Measurements from ENCODE around the gene MYBBP1A. TPM values are rescaled to one million over a fixed set of nuclear protein-coding genes. Genes with fewer than 3 reads are reported as not detected.

The MYBBP1A gene
- total and polyA plus RNA-seq, 4 donors = 8.0 to 37.6 (median 35.9) TPM

DNA sequence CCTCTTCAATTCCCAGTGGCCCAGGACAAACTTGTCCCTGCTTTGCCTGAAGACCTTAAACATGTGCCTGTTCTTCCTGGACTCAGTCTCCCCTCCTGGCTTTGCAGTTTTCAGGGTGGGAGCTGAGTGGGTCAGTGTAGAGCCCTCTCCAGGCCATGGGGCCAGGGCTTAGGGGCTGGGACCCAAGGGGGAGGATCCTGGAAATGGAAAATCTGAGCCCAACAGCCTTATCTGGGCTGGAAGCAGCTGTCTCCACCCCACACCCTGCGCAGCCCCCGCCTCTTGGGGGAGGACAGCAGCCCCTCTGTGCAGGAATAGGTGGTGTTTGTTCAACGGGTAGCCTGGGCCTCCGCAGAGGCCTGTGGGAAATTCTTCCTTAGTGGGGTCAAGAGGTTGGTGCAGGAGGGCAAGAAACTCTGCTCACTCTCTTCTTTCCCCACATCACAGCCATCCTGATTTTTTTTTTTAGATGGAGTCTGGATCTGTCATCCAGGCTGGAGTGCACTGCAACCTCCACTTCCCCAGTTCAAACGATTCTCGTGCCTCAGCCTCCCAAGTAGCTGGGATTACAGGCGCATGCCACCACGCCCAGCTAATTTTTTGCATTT is 22.3 kb upstream of the MYBBP1A start:
- Histone ChIP-seq H3K4me1 (ENCODE audit: control insufficient read depth in 1 of 2, insufficient read depth in 2 of 2, low read length in 2 of 2) (no peaks in the 10 kb centered on the region), H3K36me3 (ENCODE audit: control insufficient read depth in 1 of 2, insufficient read depth in 2 of 2, low read length in 1 of 2) (no peaks in the 10 kb centered on the region), H3K27me3 (ENCODE audit: control insufficient read depth in 1 of 2, insufficient read depth in 2 of 2, low read length in 1 of 2) (no peaks in the 10 kb centered on the region), H3K27ac (ENCODE audit: low read depth in 1 of 2, low read length in 2 of 2) (no peak overlapping the region), H3K4me3 (ENCODE audit: low read length in 2 of 2) (no peak overlapping the region), H3K9me3 (ENCODE audit: control insufficient read depth, low read length) (no peaks in the 10 kb centered on the region)
- 90 to 91% methylated on average over 8 of the region's 8 CpGs for WGBS, 2 donors
- no peak for ATAC-seq (ENCODE audit: low FRiP score)
- intact Hi-C loops (cut with DNase I) = no loop called here
- DNase-seq = peak in 1 of 2 donors; percentile 32

DNA sequence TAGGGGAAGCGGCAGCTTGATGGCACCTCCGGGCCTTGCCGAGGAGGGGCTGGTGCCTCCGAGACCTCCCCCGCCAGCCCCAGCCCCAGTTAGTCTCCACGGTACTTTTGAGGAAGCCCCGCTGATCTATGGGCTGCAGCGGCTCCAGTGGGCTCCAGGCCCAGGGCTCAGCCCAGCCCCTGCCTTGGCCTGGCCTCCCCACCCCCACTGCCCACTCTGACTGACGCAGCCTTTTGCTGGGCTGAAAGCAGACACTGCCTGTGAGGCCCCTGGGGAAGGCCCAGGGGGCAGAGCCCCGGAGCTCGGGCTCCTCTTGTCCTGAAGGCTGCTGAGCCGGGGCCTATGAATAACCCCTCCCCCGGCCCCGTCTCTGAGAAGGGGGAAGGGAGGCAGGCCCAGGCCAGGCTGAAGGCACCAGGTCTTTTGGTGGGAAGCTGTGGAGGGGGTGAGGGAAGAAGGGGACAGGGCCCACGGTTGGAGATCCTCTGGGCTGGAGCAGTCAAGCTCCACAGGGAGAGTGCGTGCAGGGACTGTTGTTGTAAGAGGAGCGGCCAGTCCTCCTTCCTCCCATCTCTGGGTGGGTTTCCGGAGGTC is 21.6 kb upstream of the MYBBP1A start:
- H3K4me1 ChIP-seq (ENCODE audit: control insufficient read depth in 1 of 2, insufficient read depth in 2 of 2, low read length in 2 of 2) = no peaks in the 10 kb centered on the region
- ATAC-seq (ENCODE audit: low FRiP score) (no peak), DNase-seq (peak in 1 of 2 donors; percentile 68)
- H3K4me3 ChIP-seq (ENCODE audit: low read length in 2 of 2) = no peak overlapping the region
- no peak overlapping the region for H3K27ac ChIP-seq (ENCODE audit: low read depth in 1 of 2, low read length in 2 of 2)
- intact Hi-C loops (cut with DNase I) = no loop called here
- WGBS, 2 donors = 80 to 82% methylated on average over 18 of the region's 18 CpGs
- no peaks in the 10 kb centered on the region for H3K36me3 ChIP-seq (ENCODE audit: control insufficient read depth in 1 of 2, insufficient read depth in 2 of 2, low read length in 1 of 2)
- no peaks in the 10 kb centered on the region for H3K9me3 ChIP-seq (ENCODE audit: control insufficient read depth, low read length)
- H3K27me3 ChIP-seq (ENCODE audit: control insufficient read depth in 1 of 2, insufficient read depth in 2 of 2, low read length in 1 of 2) = no peaks in the 10 kb centered on the region

DNA sequence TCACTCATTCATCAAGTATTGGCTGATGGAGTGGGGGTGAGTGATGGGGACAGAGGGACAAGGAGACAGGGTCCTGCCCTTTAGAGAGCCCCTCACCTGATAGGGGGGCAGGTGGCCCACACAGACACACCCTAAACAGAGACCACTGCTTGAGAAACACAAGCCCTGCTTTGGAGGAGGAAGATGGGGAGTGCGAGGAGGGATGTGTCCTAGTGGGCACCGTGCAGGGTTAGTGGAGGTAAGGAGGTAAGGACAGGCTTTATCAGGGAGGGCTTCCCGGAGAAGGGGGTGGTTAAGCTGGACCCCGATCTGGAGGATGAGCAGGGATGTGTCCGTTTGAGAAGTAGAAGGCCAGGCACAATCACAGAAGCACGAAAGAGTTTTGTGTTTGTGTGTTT is 21.0 kb upstream of the MYBBP1A start:
- Histone ChIP-seq H3K27me3 (ENCODE audit: control insufficient read depth in 1 of 2, insufficient read depth in 2 of 2, low read length in 1 of 2) (no peaks in the 10 kb centered on the region), H3K9me3 (ENCODE audit: control insufficient read depth, low read length) (no peaks in the 10 kb centered on the region), H3K36me3 (ENCODE audit: control insufficient read depth in 1 of 2, insufficient read depth in 2 of 2, low read length in 1 of 2) (no peaks in the 10 kb centered on the region), H3K4me1 (ENCODE audit: control insufficient read depth in 1 of 2, insufficient read depth in 2 of 2, low read length in 2 of 2) (no peaks in the 10 kb centered on the region), H3K27ac (ENCODE audit: low read depth in 1 of 2, low read length in 2 of 2) (no peak overlapping the region), H3K4me3 (ENCODE audit: low read length in 2 of 2) (no peak overlapping the region)
- ATAC-seq (ENCODE audit: low FRiP score) (no peak), DNase-seq (no peak)
- 81 to 85% methylated on average over 6 of the region's 6 CpGs for WGBS, 2 donors
- intact Hi-C loops (cut with DNase I) = no loop called here

DNA sequence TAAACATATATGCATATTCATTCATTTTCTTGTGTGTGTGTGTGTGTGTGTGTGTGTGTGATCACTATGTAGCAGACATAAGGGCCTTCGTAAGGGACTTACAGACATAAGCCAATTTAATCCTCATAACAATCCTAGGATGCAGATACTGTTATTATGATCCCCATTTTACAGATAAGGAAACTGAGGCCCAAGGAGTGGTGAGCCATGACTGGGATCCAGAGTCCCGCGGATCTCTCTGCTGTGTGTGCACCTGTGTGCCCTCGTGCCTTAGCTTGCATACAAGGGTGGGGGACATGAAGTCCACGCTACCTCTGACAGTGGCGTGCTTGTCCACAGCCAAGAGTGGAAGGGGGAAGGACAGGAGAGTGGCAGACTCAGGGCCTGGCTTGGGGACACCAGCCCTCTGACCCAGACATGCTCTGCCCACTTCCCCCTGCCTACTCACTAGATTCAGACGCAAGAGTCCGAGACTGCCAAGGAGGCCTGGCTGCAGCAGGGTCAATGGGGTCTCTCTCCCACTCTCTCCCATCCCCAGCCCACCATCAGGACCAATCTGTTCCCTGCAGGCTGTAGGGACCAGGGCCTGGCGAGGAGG is 19.4 kb upstream of the MYBBP1A start:
- DNase-seq = no peak
- H3K4me1 ChIP-seq (ENCODE audit: control insufficient read depth in 1 of 2, insufficient read depth in 2 of 2, low read length in 2 of 2) = no peaks in the 10 kb centered on the region

DNA sequence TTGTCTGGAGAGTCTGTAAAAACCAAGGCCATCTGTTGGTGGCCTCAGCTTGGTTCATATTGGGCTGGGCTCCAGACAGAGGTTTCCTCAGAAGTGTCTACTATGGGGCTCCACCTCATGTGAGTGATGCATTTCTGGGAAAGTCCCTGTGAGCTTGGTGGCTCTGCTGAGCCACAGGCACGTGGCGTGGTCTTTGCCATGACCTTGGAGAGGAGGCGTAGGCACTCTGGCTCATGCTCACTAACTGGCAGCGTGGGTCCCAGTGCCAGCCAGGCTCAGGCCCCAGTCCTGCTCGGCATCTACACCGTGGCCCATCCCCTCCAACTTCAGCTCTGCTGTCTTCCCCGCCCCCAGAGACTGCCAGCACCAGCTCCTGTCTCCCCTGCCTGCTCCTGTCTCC is 18.5 kb upstream of the MYBBP1A start:
- Histone ChIP-seq H3K36me3 (ENCODE audit: control insufficient read depth in 1 of 2, insufficient read depth in 2 of 2, low read length in 1 of 2) (no peaks in the 10 kb centered on the region), H3K4me1 (ENCODE audit: control insufficient read depth in 1 of 2, insufficient read depth in 2 of 2, low read length in 2 of 2) (no peaks in the 10 kb centered on the region), H3K4me3 (ENCODE audit: low read length in 2 of 2) (no peak overlapping the region), H3K9me3 (ENCODE audit: control insufficient read depth, low read length) (no peaks in the 10 kb centered on the region), H3K27ac (ENCODE audit: low read depth in 1 of 2, low read length in 2 of 2) (no peak overlapping the region), H3K27me3 (ENCODE audit: control insufficient read depth in 1 of 2, insufficient read depth in 2 of 2, low read length in 1 of 2) (no peaks in the 10 kb centered on the region)
- intact Hi-C loops (cut with DNase I) = no loop called here
- 61 to 72% methylated on average over 7 of the region's 7 CpGs for WGBS, 2 donors
- no peak for ATAC-seq (ENCODE audit: low FRiP score)
- no peak for DNase-seq

More for the DNA sequence above, 19.4 kb upstream of the MYBBP1A start:
- no peaks in the 10 kb centered on the region for H3K27me3 ChIP-seq (ENCODE audit: control insufficient read depth in 1 of 2, insufficient read depth in 2 of 2, low read length in 1 of 2)
- no peaks in the 10 kb centered on the region for H3K36me3 ChIP-seq (ENCODE audit: control insufficient read depth in 1 of 2, insufficient read depth in 2 of 2, low read length in 1 of 2)
- H3K9me3 ChIP-seq (ENCODE audit: control insufficient read depth, low read length) = no peaks in the 10 kb centered on the region
- intact Hi-C loops (cut with DNase I) = no loop called here
- WGBS, 2 donors = 95 to 98% methylated on average over 9 of the region's 9 CpGs
- ATAC-seq (ENCODE audit: low FRiP score) = no peak
- no peak overlapping the region for H3K4me3 ChIP-seq (ENCODE audit: low read length in 2 of 2)
- H3K27ac ChIP-seq (ENCODE audit: low read depth in 1 of 2, low read length in 2 of 2) = no peak overlapping the region

DNA sequence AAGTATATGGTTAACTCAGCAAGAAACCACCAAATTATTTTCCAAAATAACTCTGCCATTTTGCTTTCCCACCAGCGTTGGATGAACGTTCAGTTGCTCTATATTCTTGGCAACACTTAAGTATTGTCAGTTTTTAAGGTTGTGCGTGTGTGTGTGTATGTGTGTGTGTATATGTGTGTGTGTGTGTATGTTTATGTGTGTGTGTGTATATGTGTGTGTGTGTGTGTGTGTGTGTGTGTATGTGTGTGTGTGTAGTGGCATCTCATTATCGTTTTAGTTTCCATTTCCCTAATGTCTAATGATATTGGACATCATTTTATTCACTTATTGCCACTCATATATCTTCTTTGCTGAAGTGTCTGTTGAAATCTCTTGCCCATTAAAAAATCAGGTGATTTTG is 17.9 kb upstream of the MYBBP1A start:
- Histone ChIP-seq H3K36me3 (ENCODE audit: control insufficient read depth in 1 of 2, insufficient read depth in 2 of 2, low read length in 1 of 2) (no peaks in the 10 kb centered on the region), H3K9me3 (ENCODE audit: control insufficient read depth, low read length) (no peaks in the 10 kb centered on the region), H3K27ac (ENCODE audit: low read depth in 1 of 2, low read length in 2 of 2) (no peak overlapping the region), H3K27me3 (ENCODE audit: control insufficient read depth in 1 of 2, insufficient read depth in 2 of 2, low read length in 1 of 2) (no peaks in the 10 kb centered on the region), H3K4me1 (ENCODE audit: control insufficient read depth in 1 of 2, insufficient read depth in 2 of 2, low read length in 2 of 2) (no peaks in the 10 kb centered on the region), H3K4me3 (ENCODE audit: low read length in 2 of 2) (no peak overlapping the region)
- ATAC-seq (ENCODE audit: low FRiP score) (no peak), DNase-seq (no peak)
- WGBS, 2 donors = 67 to 68% methylated on average over 4 of the region's 4 CpGs
- intact Hi-C loops (cut with DNase I) = no loop called here

DNA sequence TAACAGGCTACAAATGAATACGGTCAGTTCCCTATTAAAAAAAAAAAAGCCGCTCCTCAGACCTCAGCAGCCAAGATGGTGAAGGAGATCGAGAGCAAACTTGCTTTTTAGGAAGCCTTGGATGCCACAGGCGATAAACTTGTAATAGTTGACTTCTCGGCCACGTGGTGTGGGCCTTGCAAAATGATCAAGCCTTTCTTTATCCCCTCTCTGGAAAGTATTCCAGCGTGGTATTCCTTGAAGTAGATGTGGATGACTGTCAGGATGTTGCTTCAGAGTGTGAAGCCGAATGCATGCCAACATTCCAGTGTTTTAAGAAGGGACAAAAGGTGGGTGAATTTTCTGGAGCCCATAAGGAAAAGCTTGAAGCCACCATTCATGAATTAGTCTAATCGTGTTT is 16.9 kb upstream of the MYBBP1A start:
- 71 to 72% methylated on average over 9 of the region's 9 CpGs for WGBS, 2 donors
- Histone ChIP-seq H3K4me3 (ENCODE audit: low read length in 2 of 2) (no peak overlapping the region), H3K4me1 (ENCODE audit: control insufficient read depth in 1 of 2, insufficient read depth in 2 of 2, low read length in 2 of 2) (no peaks in the 10 kb centered on the region), H3K9me3 (ENCODE audit: control insufficient read depth, low read length) (no peaks in the 10 kb centered on the region), H3K27me3 (ENCODE audit: control insufficient read depth in 1 of 2, insufficient read depth in 2 of 2, low read length in 1 of 2) (no peaks in the 10 kb centered on the region), H3K36me3 (ENCODE audit: control insufficient read depth in 1 of 2, insufficient read depth in 2 of 2, low read length in 1 of 2) (no peaks in the 10 kb centered on the region), H3K27ac (ENCODE audit: low read depth in 1 of 2, low read length in 2 of 2) (no peak overlapping the region)
- intact Hi-C loops (cut with DNase I) = no loop called here
- DNase-seq = no peak
- ATAC-seq (ENCODE audit: low FRiP score) = no peak

DNA sequence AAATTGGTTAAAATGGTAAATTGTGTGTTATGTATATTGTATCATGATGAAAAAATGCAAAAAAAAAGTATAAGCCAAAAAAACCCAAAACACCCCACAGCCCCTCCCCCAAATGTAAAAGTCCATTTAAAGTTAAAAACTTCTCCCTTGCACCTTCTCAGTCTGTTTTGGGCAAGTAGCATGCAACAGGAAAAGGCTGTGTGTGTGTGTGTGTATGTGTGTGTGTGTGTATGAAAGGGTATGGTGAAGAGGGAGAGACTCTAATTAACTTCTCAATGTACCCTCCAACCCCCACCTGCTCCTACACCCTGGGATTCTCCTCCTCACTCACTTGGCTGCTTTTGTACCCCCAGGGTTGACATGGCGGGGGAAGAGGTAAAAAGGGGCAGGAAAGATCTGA is 14.4 kb upstream of the MYBBP1A start:
- ATAC-seq (ENCODE audit: low FRiP score) = no peak
- no peak for DNase-seq
- Histone ChIP-seq H3K27ac (ENCODE audit: low read depth in 1 of 2, low read length in 2 of 2) (no peak overlapping the region), H3K9me3 (ENCODE audit: control insufficient read depth, low read length) (no peaks in the 10 kb centered on the region), H3K4me1 (ENCODE audit: control insufficient read depth in 1 of 2, insufficient read depth in 2 of 2, low read length in 2 of 2) (no peaks in the 10 kb centered on the region), H3K27me3 (ENCODE audit: control insufficient read depth in 1 of 2, insufficient read depth in 2 of 2, low read length in 1 of 2) (no peaks in the 10 kb centered on the region), H3K4me3 (ENCODE audit: low read length in 2 of 2) (no peak overlapping the region), H3K36me3 (ENCODE audit: control insufficient read depth in 1 of 2, insufficient read depth in 2 of 2, low read length in 1 of 2) (no peaks in the 10 kb centered on the region)
- intact Hi-C loops (cut with DNase I) = loop anchor here in 1 of 2 donors (10.0 kb wide), 1 partner anchor 145 kb away; no protein-coding TSS in a partner anchor
- 89 to 100% methylated on average over 1 of the region's 1 CpG for WGBS, 2 donors

DNA sequence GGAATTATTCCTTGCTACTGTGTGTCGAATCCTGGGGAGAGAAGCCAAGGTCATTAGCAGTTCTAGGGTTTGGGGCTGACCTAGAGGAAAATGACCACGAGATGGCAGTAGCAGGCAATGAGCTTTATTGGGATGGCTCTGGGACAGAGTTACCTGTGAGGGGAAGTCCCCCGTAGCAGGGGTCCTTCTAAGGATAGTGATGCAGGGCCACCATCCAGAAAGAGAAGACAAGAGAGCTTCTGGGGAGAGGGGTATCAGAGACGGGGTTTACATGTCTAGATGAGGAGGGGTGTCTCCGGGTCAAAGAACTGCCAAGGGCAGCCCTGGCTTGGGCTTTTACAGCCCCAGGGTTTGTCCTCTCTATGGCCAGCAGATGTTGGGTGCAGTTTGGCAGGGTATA is 11.6 kb upstream of the MYBBP1A start:
- intact Hi-C loops (cut with DNase I) = loop anchor here in 1 of 2 donors (2.0 to 10.0 kb wide), 2 partner anchors 60 to 142 kb away; no protein-coding TSS in a partner anchor
- Histone ChIP-seq H3K9me3 (ENCODE audit: control insufficient read depth, low read length) (no peaks in the 10 kb centered on the region), H3K27ac (ENCODE audit: low read depth in 1 of 2, low read length in 2 of 2) (no peak overlapping the region), H3K27me3 (ENCODE audit: control insufficient read depth in 1 of 2, insufficient read depth in 2 of 2, low read length in 1 of 2) (no peaks in the 10 kb centered on the region), H3K36me3 (ENCODE audit: control insufficient read depth in 1 of 2, insufficient read depth in 2 of 2, low read length in 1 of 2) (no peaks in the 10 kb centered on the region), H3K4me1 (ENCODE audit: control insufficient read depth in 1 of 2, insufficient read depth in 2 of 2, low read length in 2 of 2) (peaks cover 0 to 4% of the 10 kb centered on the region in 2 donors), H3K4me3 (ENCODE audit: low read length in 2 of 2) (no peak overlapping the region)
- DNase-seq (no peak), ATAC-seq (ENCODE audit: low FRiP score) (peak; percentile 80)
- 31 to 34% methylated on average over 5 of the region's 5 CpGs for WGBS, 2 donors
